CD4-positive, alpha-beta T cell treated with Interleukin-1 beta for 1 hour (primary cell): ENCODE results near the gene FASN.
"Not testable (repeated sequence)": the region's sequence is repeated elsewhere in the genome, so short reads cannot be mapped to it uniquely, and the experiment has no call there.

ENCODE experiments used
- DNase-seq, 2 donors: peaks; one replicate each; pipeline ENCODE4 v3.0.0-alpha.2; 2020 to 2022

Gene FASN

DNA sequence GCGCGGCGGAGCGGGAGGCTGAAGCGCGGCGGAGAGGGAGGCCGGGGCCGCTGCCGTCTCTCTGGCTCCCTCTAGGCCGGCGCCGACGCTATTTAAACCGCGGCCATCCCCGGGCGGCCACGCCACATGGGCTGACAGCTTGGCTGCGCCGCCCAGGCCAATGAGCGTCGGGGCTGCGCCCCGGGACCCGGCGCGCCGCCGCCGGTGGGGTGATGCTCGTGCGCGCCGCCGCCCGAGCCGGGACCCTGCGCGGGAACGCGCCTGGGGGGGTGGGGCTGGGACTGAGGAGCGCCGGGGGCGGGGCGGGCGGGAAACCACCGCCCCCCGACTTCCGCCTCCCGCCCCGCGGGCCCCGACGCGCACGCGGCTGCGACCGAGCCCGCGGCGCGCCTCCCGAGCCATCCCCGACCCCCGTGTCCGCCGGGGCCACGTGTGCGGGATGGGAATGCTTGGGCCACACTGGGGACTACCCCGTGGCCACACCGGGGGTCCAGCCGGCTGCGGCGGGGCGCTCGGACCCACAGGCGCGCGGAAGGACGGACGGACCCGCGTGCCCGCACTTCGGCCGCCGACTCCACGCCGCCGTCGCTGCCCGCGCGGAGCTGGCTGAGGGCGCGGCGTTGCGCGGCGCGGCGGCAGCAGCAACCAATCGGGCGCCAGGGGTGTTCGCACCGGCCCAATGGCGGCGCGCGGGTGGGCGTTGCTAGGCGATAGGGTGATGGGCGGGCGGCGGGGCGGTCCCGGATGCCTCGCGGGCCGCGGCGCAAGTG, at the start of gene FASN:
Gene FASN, minus strand, starts transcription at position 68 of the 770 bp plus-strand sequence. CDS start 1,791 bp downstream, outside the sequence.
- DNase-seq: peak; percentile 95 to 96

DNA sequence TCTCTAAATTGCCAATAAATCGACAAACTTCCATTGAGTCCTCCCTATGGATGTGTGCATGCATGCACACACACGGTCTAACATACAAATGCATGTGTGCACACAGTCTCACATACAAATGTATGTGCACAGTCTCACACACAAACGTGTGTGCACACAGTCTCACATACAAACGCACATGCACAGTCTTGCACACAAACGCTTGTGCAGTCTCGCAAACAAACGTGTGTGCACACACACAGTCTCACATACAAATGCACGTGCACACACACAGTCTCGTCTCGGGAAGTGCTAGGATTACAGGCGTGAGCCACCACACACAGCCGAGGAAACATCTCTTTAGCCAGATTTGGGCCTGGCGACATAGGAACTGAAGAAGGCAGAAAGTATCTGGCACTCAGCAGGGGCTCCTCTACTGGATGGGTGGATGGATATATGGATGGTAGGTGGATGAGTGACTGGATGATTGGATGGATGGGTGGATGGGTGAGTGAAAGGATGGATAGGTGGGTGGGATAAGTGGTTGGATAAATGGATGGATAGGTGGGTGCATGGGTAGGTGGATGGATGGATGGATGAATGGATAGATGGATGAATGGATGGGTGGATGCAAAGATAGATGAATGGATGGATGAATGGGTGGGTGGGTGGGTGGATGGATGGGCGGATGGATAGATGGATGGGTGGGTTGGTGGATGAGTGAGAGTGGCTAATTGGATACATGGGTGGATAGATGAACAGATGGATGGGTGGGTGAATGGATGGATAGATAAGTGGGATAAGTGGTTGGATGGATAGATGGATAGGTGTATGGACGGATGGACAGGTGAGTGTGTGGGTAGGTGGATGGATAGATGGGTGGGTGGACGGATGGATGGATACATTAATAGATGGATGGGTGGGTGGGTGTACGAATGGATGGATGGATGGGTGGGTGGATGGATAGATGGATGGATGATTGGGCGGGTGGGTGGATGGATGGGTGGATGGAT, 48.9 kb upstream of the FASN start:
- DNase-seq: no peak

DNA sequence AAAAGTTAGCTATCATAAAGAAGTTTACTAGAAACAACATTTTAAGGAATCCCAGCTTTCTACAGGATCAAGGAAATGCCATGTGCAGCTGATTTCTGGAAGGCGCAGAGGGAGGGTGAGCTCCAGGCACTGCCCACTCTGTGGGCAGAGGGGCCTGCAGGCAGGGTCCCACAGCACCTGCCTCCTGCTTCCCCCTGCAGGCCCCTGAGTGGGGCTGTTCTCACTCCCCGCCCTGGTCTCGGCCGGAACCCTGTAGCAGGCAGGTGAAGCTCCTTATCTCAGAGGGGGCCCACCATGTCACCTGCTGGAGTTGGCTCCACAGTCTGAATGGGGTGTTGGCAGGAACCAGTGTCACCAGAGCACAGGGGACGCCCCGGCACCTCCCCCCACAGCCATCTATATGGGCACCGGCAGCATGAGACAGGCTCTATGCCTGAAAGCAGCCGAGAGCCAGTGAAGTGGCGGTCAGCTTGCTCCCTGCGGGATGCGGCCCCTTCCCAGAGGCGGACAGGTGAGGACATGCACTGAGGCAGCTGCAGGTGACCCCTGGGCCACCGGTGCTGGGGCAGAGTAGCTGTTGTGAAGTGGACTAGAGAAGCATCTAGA, 47.6 kb upstream of the FASN start:
- no peak for DNase-seq

DNA sequence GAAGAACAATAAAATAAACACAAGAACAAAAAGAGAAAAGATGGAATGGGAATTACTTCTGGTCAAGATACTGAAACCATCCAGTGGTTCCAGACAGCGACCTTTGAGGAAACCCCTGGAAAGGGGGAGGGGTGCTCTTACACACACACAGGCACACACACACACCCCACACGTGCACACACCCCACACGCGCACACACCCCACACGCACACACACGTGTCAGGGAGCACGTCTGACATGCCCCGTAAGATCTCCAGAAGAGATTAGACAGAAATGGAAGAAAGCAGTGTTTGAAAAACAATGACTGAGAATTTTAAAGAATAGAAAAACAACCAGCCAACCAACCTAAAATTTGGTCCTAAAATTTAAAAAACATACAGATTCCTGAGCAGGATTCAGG, 45.3 kb upstream of the FASN start:
- DNase-seq: no peak

DNA sequence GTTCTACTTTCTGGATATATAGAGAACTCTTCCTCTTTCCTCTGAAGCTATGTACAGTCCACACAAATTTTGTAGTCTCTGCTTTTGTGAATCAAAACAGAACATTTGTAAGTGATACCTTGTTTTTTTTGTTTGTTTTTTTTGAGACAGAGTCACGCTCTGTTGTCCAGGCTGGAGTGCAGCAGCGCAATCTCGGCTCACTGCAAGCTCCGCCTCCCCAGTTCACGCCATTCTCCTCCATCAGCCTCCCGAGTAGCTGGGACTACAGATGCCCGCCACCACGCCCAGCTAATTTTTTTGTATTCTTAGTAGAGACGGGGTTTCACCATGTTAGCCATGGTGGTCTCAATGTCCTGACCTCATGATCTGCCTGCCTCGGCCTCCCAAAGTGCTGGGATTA, 41.9 kb upstream of the FASN start:
- not testable (repeated sequence) for DNase-seq

DNA sequence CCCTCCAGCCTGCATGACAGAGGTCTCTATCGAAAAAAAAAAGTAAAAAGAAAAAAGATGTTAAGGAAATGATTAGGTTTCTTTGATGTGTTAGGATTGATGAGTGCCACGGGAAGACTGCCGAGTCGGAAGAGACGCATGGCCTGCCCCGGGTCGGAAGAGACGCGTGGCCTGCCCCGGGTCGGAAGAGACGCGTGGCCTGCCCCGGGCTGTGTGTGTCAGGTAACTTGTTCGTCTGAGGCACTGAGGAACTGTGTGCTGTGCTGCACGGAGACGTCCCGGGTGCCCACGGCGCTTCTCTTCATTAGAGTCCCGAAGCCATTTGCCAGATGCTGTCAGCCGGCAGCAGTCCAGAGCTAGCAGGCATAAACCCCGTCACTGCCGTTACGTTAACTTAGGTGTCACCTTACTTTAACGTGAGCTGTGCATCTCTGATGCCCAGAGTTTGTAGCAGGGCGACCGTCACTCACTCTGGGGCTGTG, 40.5 kb upstream of the FASN start:
- no peak for DNase-seq

DNA sequence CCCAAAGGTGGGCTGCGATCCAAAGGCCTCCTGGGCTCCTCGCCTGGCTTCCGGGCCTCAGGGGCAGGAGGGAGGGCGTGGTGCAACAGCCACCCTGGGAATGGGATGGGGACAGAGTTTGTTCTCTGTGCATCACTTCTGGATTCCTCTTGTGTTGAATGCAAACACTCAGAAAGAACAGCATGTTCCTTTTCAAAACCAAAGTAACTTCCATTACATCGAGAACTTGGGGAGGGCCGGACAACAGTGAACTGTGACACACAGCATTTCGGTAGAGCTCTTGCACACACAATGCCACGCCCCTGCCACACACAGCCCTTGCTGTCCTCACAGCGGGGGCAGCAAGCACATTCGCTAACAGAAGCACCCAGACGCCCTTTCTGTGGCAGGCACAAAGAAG, 36.1 kb upstream of the FASN start:
- no peak for DNase-seq

DNA sequence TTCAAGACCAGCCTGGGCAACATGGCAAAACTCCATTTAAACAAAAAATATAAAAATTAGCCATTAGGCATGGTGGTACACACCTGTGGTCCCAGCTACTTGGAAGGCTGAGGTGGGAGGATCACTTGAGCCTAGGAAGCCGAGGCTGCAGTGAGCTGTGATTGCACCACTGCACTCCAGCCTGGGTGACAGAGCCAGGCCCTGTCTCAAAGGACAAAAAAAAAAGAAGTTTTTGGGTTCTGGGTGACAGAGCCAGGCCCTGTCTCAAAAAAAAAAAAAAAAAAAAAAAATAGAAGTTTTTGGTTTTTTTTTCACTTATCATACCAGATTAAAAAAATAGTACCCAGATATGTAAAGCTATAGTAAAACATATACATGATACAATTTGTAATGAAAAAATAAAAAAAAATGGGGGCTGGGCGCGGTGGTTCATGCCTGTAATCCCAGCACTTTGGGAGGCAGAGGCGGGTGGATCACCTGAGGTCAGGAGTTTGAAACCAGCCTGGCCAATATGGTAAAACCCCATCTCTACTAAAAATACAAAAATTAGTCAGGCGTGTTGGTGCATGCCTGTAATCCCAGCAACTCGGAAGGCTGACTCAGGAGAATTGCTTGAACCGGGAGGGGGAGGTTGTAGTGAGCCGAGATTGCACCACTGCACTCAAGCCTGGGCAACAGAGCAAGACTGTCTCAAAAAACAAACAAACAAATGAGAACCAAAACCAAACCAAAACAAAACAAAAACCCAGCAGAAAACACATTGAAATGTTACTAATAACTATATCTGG, 35.3 kb upstream of the FASN start:
- DNase-seq: not testable (repeated sequence)

DNA sequence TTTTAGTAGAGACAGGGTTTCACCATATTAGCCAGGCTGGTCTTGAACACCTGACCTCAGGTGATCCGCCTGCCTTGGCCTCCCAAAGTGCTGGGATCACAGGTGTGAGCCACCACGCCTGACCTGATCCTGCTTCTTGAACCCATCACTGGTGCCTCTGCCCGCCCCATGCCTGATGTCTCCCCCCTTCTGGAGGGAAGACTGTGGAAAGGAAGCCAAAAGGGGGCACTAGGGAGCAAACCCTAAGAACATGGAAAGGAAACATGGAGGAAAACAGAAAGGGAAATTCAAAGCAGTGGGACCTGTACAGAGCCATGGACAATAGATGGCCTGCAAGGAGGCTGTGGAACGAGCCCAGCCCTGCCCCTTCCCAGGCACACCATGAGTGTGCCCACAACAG, 31.1 kb upstream of the FASN start:
- no peak for DNase-seq

DNA sequence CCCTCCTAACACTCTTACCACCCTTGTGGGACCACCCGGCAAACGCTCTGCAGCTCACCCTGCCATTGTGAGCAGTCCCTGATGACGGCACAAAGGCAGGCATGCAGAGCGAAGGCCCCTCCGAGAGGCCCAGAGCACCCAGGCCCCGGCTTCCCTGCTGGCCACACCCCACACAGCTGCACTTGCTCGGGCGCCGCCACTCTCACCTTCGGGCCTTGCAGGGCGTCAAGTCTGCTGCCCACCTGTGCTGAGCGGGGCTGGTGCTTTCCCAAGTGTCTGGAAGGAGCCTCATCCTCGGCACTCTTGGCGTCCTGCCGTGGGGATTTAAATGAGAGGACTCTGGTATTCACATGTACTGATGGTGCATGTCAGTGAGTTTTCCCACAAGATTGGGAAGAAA, 30.3 kb upstream of the FASN start:
- no peak for DNase-seq

DNA sequence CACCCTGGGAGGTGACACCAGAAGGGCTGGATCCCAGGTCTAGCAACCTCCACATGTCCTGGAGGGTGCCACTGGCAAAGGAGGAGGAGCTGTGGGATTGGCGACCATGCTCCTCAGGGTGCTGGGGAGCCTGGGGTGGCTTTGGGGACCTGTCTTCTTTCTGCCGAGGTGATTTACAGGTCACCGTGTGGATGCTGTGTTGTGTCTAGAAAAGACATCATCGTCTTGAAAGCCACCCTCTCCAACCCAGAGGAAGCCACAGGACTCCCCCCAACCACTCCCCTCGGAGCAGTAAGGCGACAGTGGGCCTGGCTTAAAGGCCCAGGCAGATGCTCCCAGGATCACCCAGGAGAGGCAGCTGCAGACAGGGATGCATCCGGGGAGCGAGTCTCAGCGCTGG, 29.7 kb upstream of the FASN start:
- DNase-seq: peak; percentile 10 to 58

DNA sequence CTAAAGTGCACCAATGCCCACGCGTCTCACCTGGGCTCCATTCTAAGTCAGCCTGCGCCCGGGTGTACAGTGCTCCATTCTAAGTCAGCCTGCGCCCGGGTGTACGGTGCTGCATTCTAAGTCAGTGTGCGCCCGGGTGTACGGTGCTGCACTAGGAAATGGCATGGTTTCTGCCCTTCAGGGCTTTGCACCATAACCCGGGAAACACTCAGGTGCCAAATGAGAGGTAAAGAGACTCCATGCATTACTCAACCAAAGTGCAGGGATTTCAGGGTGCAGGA, 29.2 kb upstream of the FASN start:
- DNase-seq: no peak

DNA sequence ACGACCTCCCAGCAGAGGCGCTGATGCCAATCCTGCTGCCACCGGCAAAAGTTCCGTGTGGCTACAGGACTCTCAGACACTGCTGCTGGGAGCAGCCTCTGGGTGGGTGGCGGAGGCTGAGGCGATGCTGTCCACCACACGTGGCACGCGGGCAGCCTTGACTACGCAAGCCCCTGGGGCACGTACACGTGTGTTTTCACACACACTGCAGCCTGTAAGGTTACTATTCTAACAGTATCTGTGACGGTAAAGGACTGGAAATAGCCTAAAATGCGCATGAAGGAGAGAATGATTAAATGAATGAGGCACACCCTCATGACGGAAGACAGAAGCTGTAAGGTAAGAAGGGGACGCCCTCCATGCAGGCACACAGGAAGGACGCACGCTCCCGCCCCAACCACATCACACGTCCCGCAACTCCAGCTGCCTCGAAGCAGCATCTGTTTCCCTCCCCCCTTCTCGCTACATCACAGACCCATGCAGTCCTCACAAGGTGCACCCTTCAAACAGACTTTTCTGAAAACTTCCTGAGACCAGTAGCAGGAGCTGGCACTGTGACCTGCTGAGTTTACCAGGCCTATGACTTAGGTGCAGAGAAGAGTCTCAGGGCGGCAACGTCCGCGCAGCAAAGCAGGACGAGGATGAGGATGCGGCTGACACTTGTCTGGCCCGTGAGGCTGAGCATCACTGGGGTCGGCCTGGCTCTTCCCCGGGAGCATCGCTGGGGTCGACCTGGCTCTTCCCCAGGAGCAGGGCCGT, 28.7 kb upstream of the FASN start:
- peak; percentile 90 to 94 for DNase-seq

DNA sequence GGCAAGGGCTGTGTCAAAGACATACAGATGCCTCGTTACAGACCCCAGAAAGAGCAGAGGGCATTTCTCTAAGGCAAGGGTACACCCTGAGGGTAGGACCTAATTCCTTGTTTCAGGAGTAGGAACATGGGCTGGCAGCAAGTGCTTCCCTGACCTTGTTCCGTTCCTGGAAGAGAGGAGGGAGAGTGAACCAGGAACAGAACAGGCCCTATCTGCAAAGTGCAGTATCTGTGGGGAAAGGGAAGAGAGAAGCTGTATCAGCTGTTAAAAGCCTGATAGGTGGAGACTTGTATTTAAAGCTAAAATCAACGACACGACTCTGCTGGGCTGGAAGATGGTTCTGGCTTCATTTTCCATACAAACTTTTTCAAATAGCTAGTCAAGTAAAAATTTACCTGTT, 26.1 kb upstream of the FASN start:
- DNase-seq: no peak

DNA sequence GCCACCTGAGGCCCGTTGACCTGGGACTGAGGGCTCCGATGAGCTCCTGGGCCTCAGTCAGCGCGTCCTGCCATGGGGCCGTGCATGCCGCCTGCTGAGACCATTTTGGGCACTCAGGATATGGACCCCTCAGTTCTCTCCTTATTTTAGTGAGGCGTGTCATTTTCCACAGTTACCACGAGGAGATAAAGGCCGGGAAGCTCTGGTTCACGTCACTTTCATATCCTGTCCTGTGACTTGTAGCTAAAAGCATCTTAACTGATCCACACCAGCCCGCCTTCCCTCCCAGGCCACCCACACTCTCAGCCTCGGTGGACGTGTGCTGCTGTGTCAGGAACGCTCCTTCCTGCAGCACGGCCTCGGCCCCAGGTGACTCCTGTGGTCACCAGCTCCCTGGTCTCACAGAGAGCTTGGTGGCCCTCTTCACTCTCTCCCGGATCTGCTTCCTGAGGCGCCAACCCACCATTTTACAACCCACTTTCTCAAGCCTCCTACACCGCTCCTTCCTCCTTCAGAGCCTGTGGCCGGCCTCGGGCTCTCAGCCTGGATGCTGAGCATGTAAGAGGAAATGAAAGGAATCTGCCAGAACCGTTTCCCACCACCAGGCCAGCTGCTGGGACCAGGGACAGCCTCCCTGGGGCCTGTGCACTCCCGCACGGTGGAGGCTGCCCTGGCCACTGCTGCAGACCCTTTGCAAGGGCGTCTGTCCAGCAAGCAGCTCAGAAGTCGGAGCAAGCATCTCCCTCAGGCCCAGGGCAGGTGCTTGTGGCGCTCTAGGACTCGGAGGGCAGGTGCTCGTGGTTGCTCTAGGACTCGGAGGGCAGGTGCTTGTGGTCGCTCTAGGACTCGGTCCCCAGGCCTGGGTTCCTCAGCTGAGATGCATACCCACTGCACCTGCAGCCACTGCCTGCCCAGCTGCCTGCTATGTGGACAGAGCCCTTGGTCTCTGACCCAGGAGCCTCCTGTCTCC, 23.9 kb upstream of the FASN start:
- DNase-seq: no peak

DNA sequence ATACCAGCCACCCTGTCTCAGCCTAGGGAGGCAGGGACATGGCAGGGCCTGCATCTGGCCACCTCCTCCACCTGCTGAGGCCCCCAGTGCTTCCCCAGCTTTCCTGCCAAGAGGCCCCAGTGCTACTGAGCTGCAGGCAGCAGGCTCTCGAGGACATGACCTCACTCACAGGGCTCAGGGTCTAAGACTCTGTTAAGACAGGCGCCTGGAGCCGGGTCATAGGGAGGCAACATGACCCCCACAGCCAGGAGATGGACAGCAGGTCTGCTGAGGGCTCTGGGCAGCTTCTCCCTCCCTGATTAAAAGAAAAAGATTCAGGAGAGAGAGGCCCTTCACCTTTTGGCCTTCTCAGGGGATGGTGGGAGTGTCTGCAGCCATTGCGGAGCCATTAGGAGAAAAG, 23.2 kb upstream of the FASN start:
- no peak for DNase-seq

DNA sequence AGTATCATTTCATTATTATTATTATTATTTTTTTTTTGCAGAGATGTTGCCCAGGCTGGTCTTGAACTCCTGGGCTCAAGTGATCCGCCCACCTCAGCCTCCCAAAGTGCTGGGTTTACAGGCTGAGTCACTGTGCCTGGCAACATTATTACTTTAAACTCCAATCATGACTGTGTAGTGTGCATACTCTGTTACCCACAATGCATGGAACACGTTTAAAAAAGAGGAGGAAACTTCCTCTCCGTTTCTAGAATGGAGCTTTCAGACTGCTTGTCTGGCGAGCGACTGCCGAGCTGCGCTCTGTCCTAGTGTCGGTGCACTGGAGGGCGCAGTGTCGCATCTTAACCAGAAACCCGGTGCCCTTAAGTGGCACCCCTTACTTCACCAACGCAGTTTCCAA, 22.1 kb upstream of the FASN start:
- peak in 1 of 2 donors; percentile 33 for DNase-seq

DNA sequence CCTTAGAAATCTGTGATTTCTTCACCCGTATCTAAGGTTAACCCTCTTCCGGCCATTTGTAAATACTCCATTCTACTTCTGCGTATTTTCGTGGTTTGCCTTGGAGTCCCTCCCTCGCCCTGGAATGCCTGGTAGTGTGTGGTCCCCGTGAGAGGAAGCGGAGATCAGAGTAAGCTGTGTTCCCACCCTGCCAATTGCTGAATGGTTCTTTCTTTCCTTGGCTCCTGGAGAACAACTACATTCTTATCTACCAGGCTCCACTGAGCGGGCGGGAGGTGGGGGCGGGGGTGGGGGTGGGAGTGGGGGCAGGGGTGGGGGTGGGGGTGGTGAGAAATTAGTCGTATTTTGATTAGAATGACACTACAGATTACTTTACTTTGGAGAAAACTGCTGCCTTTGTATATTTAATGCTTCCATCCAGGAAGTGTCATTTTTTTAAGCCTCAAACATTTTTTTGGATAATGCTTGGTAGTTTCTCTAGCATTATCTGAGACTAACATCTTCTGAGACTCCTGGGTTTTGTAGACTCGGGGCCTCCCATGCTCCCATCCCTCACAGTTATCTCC, 20.9 kb upstream of the FASN start:
- no peak for DNase-seq

DNA sequence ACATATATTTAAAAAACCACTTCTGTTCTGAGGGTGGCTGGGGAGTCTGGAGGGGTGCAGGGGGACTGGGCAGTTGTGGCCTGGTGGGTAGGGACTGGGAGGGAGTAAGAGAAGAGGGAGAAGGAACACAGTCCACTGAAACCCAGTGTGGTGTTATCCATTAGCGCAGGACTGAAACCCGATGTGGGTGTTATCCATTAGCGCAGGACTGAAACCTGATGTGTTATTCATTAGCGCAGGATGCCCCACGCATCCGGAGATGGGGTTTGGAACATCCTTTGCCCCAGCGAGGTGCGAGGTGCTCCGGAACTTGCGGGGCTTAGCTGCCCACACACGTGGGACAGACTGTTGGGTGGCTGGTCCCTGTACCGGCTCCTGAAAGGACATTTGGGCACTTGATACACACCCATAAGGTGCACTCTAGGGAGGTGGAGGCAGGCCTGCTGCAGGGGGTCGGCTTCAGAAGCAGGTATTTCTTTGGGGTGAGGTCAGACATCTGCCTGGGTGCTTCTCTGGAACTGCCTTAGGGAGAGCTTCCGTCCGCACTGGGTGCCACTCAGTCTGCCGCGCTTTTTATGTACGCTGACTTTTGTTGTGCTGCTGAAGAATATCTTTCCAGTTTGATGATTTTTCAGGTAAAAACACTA, 20.3 kb upstream of the FASN start:
- DNase-seq: no peak
